GM12874 (cell line): Measurements from ENCODE around the gene HTT-AS.

ENCODE experiments used
- TF ChIP-seq, protein P1 (sequence below): IDR thresholded peaks from 2 replicates; pipeline ENCODE4 v1.5.1; 2011; ENCODE audit warnings: low read depth, mild to moderate bottlenecking, control low read depth, low read length, moderate library complexity; ENCODE audit not compliant: insufficient read depth

Gene HTT-AS

DNA sequence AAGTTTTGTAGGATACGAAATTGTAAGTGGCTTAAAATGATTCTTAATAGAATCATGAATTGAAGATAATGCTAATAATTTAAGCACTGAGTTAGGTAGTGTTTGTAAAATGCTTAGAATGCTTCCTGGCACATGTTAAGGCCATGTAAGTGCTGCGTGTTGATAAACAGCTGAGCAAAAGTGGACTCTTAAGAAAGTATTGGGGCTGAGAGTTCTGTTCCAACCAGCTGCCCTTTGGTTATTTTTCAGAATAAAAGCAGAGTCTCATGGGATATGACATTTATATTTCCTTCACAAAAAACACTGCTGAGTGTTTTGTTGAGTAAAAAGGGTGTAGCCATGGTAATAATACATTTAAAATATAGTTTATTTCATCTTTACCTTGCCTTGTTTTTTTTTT, 42.6 kb upstream of the HTT-AS start:
- TF ChIP-seq, protein P1, sequence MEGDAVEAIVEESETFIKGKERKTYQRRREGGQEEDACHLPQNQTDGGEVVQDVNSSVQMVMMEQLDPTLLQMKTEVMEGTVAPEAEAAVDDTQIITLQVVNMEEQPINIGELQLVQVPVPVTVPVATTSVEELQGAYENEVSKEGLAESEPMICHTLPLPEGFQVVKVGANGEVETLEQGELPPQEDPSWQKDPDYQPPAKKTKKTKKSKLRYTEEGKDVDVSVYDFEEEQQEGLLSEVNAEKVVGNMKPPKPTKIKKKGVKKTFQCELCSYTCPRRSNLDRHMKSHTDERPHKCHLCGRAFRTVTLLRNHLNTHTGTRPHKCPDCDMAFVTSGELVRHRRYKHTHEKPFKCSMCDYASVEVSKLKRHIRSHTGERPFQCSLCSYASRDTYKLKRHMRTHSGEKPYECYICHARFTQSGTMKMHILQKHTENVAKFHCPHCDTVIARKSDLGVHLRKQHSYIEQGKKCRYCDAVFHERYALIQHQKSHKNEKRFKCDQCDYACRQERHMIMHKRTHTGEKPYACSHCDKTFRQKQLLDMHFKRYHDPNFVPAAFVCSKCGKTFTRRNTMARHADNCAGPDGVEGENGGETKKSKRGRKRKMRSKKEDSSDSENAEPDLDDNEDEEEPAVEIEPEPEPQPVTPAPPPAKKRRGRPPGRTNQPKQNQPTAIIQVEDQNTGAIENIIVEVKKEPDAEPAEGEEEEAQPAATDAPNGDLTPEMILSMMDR: no peak

DNA sequence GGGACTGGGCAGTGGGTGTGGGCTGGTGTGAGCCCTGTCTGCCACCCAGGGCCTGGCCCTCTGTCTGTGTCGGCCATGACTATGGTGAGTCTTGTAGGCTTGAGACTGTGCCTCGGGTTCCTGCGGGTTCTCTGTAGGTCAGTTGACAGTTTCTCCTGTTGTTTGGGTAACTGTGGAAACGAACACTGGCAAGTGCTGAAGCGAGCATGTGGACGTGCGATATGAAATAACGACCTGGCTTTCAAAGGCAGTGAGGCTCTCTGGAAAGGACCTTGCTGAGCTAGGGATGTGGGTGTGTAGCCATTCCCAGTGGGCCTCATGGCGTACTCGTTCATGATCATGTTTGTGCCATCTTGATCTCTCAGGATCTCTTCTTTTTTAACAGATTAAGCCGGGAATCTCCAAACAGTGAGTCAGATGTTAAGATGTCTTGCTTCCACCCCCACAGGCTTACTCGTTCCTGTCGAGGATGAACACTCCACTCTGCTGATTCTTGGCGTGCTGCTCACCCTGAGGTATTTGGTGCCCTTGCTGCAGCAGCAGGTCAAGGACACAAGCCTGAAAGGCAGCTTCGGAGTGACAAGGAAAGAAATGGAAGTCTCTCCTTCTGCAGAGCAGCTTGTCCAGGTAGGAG, 41.4 kb upstream of the HTT-AS start:
- TF ChIP-seq, protein P1: no peak

- TF ChIP-seq, protein P1: no peak
These were observed 40.0 kb upstream of the HTT-AS start for GRCh38 chr4:3114377-3114776.

GRCh38 chr4:3112609-3113469, 38.5 kb upstream of the HTT-AS start:
- TF ChIP-seq, protein P1: no peak

DNA sequence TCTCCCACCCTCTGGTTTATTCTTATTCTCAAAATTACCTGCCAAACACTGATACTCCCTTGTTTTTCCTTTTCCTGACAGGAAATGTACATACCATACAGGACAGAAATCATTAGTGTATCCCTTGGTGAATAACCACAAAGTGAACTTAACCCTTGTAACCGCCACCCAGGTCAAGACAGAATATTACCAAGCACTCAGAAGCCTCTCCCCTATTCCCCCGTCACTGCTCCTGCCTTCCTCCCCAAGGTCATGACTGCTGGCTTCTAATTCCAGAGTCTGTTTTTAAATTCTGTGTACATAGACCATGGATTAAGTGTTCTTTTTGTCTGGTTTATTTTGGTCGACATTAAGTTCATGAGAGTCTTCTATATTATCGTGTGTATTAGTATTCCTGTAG, 37.9 kb upstream of the HTT-AS start:
- TF ChIP-seq, protein P1: no peak

DNA sequence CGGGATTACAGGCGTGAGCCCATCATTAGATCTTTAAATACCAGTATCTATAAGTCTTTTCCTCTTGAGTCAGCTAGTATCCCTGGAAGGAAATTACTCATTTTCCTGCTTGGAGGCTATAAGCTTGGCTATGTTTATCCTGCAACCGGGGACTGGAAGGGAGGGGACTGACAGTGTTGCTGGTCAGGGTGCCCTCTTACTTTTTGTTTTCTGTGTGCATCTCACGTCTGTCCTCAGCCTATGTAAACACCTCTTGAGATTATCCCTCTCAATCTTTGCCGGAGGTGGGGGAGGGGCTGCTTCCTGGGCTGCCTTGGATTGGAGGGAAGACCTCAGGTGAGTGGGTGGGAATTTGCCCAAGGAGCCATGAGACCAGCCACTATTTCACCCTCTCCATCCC, 37.1 kb upstream of the HTT-AS start:
- TF ChIP-seq, protein P1: no peak

DNA sequence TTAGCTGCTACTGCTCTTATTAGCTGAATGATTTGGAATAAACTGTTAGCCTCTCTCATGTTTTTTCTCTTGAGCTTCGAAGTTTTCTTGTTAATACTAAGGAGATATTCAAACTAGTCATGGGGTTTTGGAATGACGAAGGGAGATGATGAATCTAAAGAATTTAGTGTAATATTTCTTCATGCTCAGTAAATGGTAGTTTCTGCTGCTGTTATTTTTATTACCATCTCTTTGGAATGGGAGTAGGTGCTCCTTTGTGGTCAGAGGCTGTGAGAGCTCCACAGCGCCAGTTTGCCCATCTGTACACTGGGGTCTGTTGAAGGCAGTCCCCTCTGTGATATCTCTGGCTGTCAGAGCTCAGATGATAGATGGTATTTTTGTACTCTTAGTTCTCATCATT, 33.9 kb upstream of the HTT-AS start:
- TF ChIP-seq, protein P1: no peak
